IPS-18a (cell line): ENCODE data around the gene IL37.

Experiments used
- H3K27ac ChIP-seq: one replicate; pipeline ENCODE4 v1.5.1; 2013; ENCODE audit warnings: low read length
- H3K27me3 ChIP-seq: one replicate; pipeline ENCODE4 v1.6.1; 2013; ENCODE audit warnings: mild to moderate bottlenecking, low read length; ENCODE audit not compliant: control insufficient read depth, insufficient read depth
- H3K36me3 ChIP-seq: one replicate; pipeline ENCODE4 v1.6.1; 2013; ENCODE audit warnings: low read depth, low read length; ENCODE audit not compliant: control insufficient read depth
- H3K4me1 ChIP-seq: one replicate; pipeline ENCODE4 v1.6.1; 2013; ENCODE audit warnings: low read depth, low read length; ENCODE audit not compliant: control insufficient read depth
- H3K4me3 ChIP-seq: one replicate; pipeline ENCODE4 v1.5.1; 2013; ENCODE audit warnings: low read length
- H3K9ac ChIP-seq: one replicate; pipeline ENCODE4 v1.6.1; 2013; ENCODE audit warnings: mild to moderate bottlenecking, low read length, moderate library complexity
- H3K9me3 ChIP-seq: one replicate; pipeline ENCODE4 v1.6.1; 2013; ENCODE audit warnings: low read depth, low read length; ENCODE audit not compliant: control insufficient read depth

IL37 gene, protein sequence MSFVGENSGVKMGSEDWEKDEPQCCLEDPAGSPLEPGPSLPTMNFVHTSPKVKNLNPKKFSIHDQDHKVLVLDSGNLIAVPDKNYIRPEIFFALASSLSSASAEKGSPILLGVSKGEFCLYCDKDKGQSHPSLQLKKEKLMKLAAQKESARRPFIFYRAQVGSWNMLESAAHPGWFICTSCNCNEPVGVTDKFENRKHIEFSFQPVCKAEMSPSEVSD

DNA sequence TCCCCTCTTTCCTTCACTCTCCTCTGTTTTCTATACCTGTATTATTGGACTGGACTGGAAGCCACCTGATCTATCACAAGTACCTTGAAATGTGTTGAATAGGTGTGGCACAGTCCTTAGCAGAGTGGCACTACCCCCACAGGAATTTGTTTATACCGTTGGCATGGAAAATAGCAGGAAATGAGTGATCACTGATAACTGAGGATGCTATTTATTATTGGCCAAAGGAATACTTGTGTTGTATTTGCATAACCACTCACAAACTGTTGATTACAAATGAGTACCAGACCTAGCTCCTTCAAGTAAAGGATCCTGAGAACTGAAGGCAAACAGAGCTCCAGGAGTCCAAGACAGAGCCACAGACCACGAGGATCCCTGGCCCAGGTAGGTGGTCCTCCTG, at the start of gene IL37:
Gene IL37 (plus strand): TSS at position 301 of the 400 bp plus-strand sequence. CDS start 1,848 bp downstream, outside the sequence.
- Histone ChIP-seq H3K4me3 (no peak within 1 kb of the TSS), H3K27ac (no peak within 1 kb of the TSS), H3K36me3 (no peaks in the 10 kb centered on the region), H3K4me1 (no peaks in the 10 kb centered on the region), H3K9ac (no peak within 1 kb of the TSS), H3K9me3 (no peaks in the 10 kb centered on the region), H3K27me3 (no peaks in the 10 kb centered on the region)

DNA sequence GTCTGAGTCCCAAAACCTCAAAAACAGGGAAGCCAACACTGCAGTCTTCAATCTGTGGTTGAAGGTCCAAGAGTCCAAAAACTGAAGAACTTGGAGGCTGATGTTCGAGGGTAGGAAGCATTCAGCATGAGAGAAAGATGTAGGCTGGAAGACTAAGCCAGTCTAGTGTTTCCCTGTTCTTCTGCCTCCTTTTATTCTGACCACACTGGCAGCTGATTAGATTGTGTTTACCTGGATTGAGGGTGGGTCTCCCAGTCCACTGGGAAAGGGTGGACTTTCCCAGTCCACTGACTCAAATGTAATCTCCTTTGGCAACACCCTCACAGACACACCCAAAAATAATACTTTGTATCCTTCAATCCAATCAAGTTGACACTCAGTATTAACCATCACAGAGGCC, 46.9 kb upstream of the IL37 start:
- Histone ChIP-seq H3K27ac (no peak overlapping the region), H3K4me1 (no peaks in the 10 kb centered on the region), H3K36me3 (no peaks in the 10 kb centered on the region), H3K9ac (no peak overlapping the region), H3K9me3 (peaks cover 35% of the 10 kb centered on the region), H3K4me3 (no peak overlapping the region), H3K27me3 (no peaks in the 10 kb centered on the region)

DNA sequence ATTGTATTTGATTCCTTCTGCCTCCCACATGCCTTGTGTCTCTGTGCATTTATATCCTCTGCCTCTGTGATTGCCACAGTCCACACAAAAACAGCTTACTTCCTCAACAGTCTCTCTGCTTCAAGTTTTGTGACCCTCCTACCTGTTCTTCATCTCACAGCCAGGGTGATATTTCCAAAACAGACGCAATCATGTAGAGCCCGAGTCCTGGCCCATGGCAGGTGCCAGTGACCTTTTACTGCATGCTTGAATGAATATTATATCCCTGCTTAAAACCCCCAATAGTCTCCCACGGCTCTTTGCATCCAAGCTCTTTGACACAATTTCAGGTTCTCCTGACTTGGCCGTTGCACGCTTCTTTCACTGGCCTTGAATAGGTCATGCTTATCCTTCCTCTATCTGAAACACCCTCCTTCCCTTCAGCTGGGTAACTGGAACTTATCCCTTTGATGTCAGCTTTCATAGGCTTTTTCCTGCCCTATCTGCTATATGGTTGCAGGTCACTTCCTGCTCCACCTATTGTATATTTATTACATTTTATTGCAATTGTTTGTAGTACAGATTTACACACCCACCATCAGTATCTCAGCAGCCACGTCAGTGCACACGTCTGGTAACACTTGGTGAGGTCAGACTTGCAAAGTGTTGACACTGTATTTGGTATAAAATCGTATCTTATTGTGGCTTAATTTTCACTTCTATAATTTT, 44.7 kb upstream of the IL37 start:
- peaks cover 6% of the 10 kb centered on the region for H3K4me1 ChIP-seq
- no peaks in the 10 kb centered on the region for H3K36me3 ChIP-seq
- H3K27ac ChIP-seq: no peak overlapping the region
- H3K9ac ChIP-seq: no peak overlapping the region
- H3K4me3 ChIP-seq: no peak overlapping the region
- H3K9me3 ChIP-seq: peaks cover 19% of the 10 kb centered on the region
- H3K27me3 ChIP-seq: no peaks in the 10 kb centered on the region

DNA sequence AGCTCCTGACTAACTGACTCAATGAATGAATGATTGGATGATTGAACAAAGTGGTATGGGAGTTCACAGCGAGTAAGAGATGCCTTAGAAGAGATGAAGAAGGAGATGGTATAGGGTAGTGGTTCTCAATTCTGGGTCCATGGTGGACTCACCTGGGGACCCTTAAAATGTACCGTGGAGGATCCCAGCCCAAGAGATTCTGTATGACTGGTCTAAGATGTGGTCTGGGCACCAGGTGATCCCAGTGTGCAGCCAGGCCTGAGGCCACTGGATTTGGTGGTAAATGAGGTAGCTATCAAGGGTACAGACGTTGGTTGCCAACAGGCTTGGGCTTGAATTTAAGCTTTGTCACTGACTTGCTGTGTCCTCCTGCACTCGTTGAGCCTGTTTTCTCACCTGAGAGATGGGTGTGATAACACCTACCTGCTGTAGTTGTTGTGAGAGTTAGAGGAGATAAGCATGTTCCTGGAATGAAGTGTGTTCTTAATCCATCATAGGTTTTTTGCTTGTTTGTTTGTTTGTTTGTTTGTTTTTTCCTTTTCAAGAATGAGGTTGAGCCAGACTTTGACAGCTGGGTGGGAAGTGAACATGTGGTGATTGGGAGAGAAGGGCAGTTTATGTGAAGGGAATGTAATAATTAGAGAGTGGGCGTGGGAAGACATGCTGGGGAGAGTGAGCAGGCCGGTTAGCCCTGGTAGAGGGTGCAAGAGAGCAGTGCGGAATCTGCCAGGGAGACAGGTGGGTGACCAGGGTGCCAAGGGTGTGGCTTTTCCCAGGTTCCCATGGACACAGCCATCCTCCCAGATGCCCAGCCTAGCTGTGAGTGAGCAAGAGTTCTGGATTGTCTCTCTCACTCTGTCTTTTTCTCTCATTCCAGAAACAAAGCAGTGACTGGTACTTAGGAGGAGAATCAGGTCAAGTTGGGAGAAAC, 43.0 kb upstream of the IL37 start:
- H3K4me1 ChIP-seq: peaks cover 8% of the 10 kb centered on the region
- H3K9ac ChIP-seq: no peak overlapping the region
- no peaks in the 10 kb centered on the region for H3K36me3 ChIP-seq
- H3K4me3 ChIP-seq: no peak overlapping the region
- peaks cover 10% of the 10 kb centered on the region for H3K9me3 ChIP-seq
- H3K27ac ChIP-seq: no peak overlapping the region
- H3K27me3 ChIP-seq: no peaks in the 10 kb centered on the region

DNA sequence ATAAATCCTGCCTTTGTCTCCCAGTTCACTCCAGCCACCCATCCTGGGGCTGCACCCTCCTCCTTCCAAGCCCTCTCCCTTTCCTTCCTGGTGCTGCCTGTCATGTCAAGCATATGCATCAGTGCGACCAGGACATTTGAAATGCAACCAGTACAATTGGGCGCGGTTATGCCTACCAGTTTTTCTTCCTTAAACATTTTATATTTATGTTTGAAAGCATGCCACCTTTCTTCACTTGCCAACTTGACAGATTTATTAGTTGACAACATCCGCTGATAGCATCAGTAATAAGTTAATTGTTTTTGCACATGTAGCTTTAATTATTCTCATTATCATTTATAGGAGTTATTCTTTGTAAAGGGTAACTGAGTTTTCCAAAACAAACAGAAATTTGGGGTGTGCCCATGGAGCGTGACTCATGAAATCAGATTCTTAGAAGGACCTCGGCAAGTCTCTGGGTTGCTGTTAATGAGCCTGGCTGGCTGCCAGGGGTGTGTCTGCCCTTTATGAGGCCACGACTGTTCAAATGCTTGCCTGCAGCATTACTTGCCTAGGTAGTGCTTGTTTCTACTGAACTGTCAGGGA, 41.6 kb upstream of the IL37 start:
- H3K27me3 ChIP-seq: no peaks in the 10 kb centered on the region
- no peak overlapping the region for H3K4me3 ChIP-seq
- no peak overlapping the region for H3K9ac ChIP-seq
- no peaks in the 10 kb centered on the region for H3K36me3 ChIP-seq
- peaks cover 10% of the 10 kb centered on the region for H3K9me3 ChIP-seq
- H3K27ac ChIP-seq: no peak overlapping the region
- H3K4me1 ChIP-seq: peaks cover 8% of the 10 kb centered on the region

DNA sequence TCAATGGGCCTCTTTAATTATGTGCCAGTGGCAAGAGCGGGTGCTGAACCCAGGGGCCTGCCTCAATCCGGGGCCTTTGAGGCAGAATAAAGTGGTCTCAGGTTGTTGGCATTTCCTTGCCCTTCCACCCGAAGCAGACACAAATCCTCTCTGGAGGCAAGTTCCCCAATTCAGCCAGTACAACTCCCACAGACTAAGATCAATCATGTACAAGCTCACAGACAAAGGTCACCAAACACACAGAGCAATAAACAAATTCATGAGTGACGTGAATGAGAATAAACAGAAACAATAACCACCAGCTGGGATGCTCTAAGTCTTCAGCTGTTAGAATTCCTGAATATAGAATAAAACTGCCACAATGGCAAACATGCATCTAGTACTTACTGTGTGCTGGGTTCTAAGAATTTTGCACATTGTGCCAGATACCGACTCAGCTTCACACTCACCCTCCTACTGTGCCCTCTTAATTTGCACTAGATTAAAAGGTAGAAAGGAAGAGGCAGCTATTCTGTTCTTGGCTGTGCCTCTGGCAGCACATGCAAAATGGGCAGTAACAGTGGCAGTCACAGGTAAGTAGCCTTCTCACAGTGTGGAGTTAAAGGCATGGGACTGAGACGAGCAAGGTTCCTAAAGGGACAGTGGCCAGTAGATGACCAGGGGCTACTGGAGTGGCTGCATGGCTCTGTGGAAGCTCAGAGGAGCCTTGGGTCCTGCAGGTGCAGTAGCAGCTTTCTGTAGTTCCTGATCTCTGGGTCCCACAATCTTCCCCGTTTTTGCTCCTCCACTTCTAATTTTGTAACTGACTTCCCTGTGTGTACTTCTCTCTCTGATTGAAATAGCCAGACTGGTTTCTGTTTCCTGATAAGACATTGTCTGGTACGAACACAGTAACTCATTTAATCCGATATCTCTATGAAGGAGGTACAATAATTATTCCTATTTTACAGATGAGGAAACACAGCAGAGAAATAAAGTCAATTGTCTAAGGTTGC, 39.8 kb upstream of the IL37 start:
- peaks cover 8% of the 10 kb centered on the region for H3K4me1 ChIP-seq
- no peaks in the 10 kb centered on the region for H3K27me3 ChIP-seq
- peaks cover 5% of the 10 kb centered on the region for H3K9me3 ChIP-seq
- no peaks in the 10 kb centered on the region for H3K36me3 ChIP-seq
- H3K4me3 ChIP-seq: no peak overlapping the region
- no peak overlapping the region for H3K9ac ChIP-seq
- no peak overlapping the region for H3K27ac ChIP-seq

DNA sequence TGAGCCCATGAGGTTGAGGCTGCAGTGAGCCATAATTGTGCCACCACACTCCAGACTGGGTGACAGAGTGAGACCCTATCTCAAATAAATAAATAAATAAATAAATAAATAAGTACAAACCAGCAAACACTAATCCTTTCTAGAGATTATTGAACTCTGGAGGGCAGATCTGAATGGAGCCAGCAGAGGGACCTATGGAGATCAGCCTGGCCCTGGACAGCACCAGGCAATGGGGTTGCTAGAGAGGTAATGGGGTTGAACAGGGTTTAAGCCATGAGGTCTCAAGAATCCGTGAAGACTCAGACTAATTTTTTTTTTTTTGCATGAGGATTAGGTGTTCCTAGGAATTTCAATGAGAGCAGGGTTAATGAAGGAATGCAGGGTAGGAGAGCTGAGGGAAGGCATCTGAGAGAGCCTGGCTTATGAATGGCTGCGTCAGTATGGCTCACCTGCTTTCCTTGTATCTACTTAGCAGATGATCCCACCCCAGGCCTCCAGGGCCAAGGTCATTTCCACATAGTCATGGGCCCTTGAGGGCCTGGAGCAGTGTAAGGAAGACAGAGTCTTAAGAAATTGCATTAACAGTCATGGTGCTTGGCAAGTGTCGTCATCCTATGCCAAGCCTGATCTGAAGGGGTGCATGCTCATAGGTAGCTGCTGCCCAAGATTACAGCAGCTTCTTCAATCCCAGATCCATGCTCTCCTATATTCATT, 34.6 kb upstream of the IL37 start:
- H3K36me3 ChIP-seq: no peaks in the 10 kb centered on the region
- H3K4me3 ChIP-seq: no peak overlapping the region
- peaks cover under 1% of the 10 kb centered on the region for H3K4me1 ChIP-seq
- no peaks in the 10 kb centered on the region for H3K9me3 ChIP-seq
- H3K9ac ChIP-seq: no peak overlapping the region
- H3K27ac ChIP-seq: no peak overlapping the region
- H3K27me3 ChIP-seq: no peaks in the 10 kb centered on the region

DNA sequence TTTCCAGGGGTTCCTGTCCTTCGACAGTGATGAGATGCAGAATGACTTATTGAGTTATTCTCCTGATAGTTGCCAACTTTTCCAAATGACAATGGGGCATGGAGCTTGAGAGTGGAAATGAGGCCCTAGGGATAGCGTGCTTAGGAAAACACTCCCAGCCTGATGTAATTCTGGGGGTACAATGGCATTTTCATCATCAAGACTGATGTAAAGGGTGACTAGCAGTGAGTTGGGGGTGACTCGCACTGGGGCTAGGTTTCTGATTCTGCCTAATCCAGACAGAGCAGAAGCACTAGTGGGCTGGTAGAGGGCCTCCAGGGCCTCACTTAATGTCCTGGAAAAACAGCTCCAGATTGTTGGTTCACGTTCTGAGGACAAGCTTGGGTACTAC, 34.0 kb upstream of the IL37 start:
- Histone ChIP-seq H3K27me3 (no peaks in the 10 kb centered on the region), H3K4me3 (no peak overlapping the region), H3K9me3 (no peaks in the 10 kb centered on the region), H3K9ac (no peak overlapping the region), H3K27ac (no peak overlapping the region), H3K36me3 (no peaks in the 10 kb centered on the region), H3K4me1 (no peaks in the 10 kb centered on the region)

DNA sequence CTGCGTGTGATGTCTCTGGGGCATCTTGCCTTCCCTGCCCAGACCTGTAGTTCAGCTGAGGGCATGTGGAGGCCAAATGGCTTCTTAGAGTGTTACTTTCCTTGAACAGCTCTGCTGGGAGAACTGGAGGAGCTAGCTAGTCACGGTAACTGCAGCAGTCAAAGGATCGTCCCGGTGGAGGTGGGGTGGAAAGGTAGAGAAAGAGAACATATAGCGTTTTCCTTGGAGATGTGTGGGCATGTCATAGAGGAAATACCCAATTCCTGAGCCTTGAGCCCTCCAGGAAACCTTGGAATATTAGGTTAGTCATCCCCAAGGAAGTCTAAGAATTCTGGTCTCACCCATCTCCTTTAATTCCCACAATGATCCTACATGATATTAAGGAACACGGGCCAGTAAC, 33.5 kb upstream of the IL37 start:
- Histone ChIP-seq H3K36me3 (no peaks in the 10 kb centered on the region), H3K27ac (no peak overlapping the region), H3K4me3 (no peak overlapping the region), H3K27me3 (no peaks in the 10 kb centered on the region), H3K9ac (no peak overlapping the region), H3K9me3 (no peaks in the 10 kb centered on the region), H3K4me1 (no peaks in the 10 kb centered on the region)

DNA sequence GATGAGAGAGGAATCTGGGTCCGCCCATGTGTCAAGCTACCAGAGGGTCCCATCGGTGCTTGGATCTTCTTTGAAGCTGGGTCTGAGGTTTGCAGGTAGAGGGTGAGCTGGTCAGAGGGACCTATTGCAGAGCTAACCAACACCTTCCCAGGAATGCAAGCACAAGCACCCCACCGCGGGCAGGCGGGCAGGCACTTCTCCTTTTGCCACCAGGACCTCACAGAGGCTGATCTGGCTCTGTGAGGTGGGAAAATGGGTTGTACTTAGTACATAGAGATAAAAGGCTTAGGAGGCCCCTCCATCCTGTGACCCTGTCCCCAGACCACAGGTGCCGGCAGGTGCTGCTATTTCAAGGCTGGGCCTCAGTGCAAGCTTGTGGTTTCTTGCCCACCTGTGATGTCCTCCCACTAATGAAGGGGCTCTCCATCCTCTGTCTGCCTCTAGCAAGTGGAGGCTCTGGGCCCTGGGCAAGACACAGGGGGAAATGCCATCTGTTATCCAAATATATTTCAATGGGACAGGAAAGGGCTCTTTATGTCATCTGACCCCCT, 31.4 kb upstream of the IL37 start:
- Histone ChIP-seq H3K27ac (no peak overlapping the region), H3K4me3 (no peak overlapping the region), H3K9me3 (no peaks in the 10 kb centered on the region), H3K9ac (no peak overlapping the region), H3K27me3 (no peaks in the 10 kb centered on the region), H3K36me3 (no peaks in the 10 kb centered on the region), H3K4me1 (no peaks in the 10 kb centered on the region)
